K562 (cell line): ENCODE measurements around the gene DNAJC9. TPM values are rescaled to one million over a fixed set of nuclear protein-coding genes. Genes with fewer than 3 reads are reported as not detected.

ENCODE experiments used
- ATAC-seq: fragments of 200-7000 bp; cut with Tn5 transposase; 3 replicates; pipeline ENCODE4 v1.9.1; 2020; ENCODE audit warnings: moderate library complexity
- BruUV-seq: library from RNA; stranded (reverse); fragments of 400-500 nt; replicated peaks from 2 replicates; lab custom pipeline; 2021; lab: Mats Ljungman, UMichigan
- CTCF ChIA-PET: fragments of 300-600 bp; formaldehyde crosslinking; extraction: SDS; loops from one replicate; lab custom pipeline; 2021; ENCODE audit warnings: low intra/inter-chr PET ratio; lab: Yijun Ruan, JAX
- POLR2A ChIA-PET: fragments of 300-600, 350-650 bp; sonication (Branson Sonifier 250); formaldehyde crosslinking; extraction: SDS; loops from one replicate; lab custom pipeline; 2021; ENCODE audit warnings: antibody characterized with exemption, inconsistent platforms; lab: Yijun Ruan, JAX
- DNase-seq, 4 experiments: peaks; one replicate each; pipeline versions ENCODE4 v3.0.0 to v3.0.0-alpha.2; 2011 to 2018; ENCODE audit warnings: low spot score in 3 of 4, mixed read lengths in 3 of 4; ENCODE audit errors: extremely low read depth in 1 of 4
- FAIRE-seq: peaks from 2 replicates; lab custom pipeline; 2011; peaks lifted over from hg19 to GRCh38; lab: Jason Lieb, UNC
- H2AFZ ChIP-seq: 2 replicates; pipeline ENCODE4 v1.6.0; 2011; ENCODE audit warnings: low read depth, low read length, control low read depth, inconsistent platforms
- H3K27ac ChIP-seq: fragments of 200-600 bp; 3 replicates; pipeline ENCODE4 v1.8.0; 2011; ENCODE audit warnings: low read depth, mild to moderate bottlenecking, control low read depth, inconsistent platforms, low read length, moderate library complexity, mixed read lengths; ENCODE audit errors: extremely low read depth
- H3K27me3 ChIP-seq, 2 experiments: fragments of 300-600 bp in 1 of 2; 2 replicates in 1 of 2; 3 replicates in 1 of 2; pipeline versions ENCODE4 v1.6.0 to v1.8.0; 2011; ENCODE audit warnings: inconsistent platforms in 2 of 2, low read length in 2 of 2, mild to moderate bottlenecking in 1 of 2, mixed read lengths in 1 of 2, moderate library complexity in 1 of 2; ENCODE audit not compliant: control insufficient read depth in 2 of 2, insufficient read depth in 2 of 2
- H3K36me3 ChIP-seq: fragments of 300-600 bp; 3 replicates; pipeline ENCODE4 v1.8.0; 2011; ENCODE audit warnings: mild to moderate bottlenecking, low read length, inconsistent platforms; ENCODE audit not compliant: control insufficient read depth, insufficient read depth
- H3K4me1 ChIP-seq, 2 experiments: fragments of 200-600 bp in 1 of 2; replicated peaks in 1 of 2; 2 replicates in 1 of 2; 3 replicates in 1 of 2; pipeline versions ENCODE4 v1.5.1 to v1.8.0; 2011; ENCODE audit warnings: inconsistent platforms in 2 of 2, low read length in 2 of 2, mild to moderate bottlenecking in 1 of 2, mixed read lengths in 1 of 2, moderate library complexity in 1 of 2; ENCODE audit not compliant: control insufficient read depth in 2 of 2, insufficient read depth in 2 of 2
- H3K4me2 ChIP-seq: 2 replicates; pipeline ENCODE4 v1.6.1; 2011; ENCODE audit warnings: low read length, control low read depth, inconsistent platforms, mixed read lengths; ENCODE audit not compliant: insufficient read depth
- H3K4me3 ChIP-seq: fragments of 200-600 bp; sonication (generic), shearing (Covaris generic); 2 replicates; pipeline ENCODE4 v1.5.1; 2016; ENCODE audit warnings: control low read depth, inconsistent platforms
- H3K79me2 ChIP-seq: fragments of 200-600 bp; 3 replicates; pipeline ENCODE4 v1.8.0; 2011; ENCODE audit warnings: low read length, inconsistent platforms; ENCODE audit not compliant: control insufficient read depth, insufficient read depth
- H3K9ac ChIP-seq, 2 experiments: 2 replicates each; pipeline versions ENCODE4 v1.6.0 to v1.6.1; 2011; ENCODE audit warnings: low read depth in 2 of 2, low read length in 2 of 2, control low read depth in 1 of 2, inconsistent platforms in 1 of 2, mild to moderate bottlenecking in 1 of 2, mixed read lengths in 1 of 2; ENCODE audit not compliant: insufficient read depth in 1 of 2
- H3K9me1 ChIP-seq: one replicate; pipeline ENCODE4 v1.6.0; 2011; ENCODE audit warnings: inconsistent platforms, mild to moderate bottlenecking, low read length, moderate library complexity; ENCODE audit not compliant: control insufficient read depth, insufficient read depth
- H3K9me3 ChIP-seq: replicated peaks from 2 replicates; pipeline ENCODE4 v1.5.1; 2011; ENCODE audit warnings: low read depth, low read length, inconsistent platforms; ENCODE audit not compliant: control insufficient read depth, insufficient read depth
- H4K20me1 ChIP-seq: replicated peaks from 2 replicates; pipeline ENCODE4 v1.6.1; 2011; ENCODE audit warnings: low read length, inconsistent platforms, mixed read lengths; ENCODE audit not compliant: control insufficient read depth, insufficient read depth
- BDP1 ChIP-seq: IDR thresholded peaks from 3 replicates; pipeline ENCODE4 v1.6.1; 2011; ENCODE audit not compliant: insufficient read length, insufficient read depth
- CBX3 ChIP-seq, 2 experiments: IDR thresholded peaks; 1 replicate in 1 of 2; 2 replicates in 1 of 2; pipeline ENCODE4 v1.6.1; 2012; ENCODE audit warnings: inconsistent platforms in 2 of 2, low read length in 2 of 2, borderline replicate concordance in 1 of 2, control low read depth in 1 of 2
- HDAC1 ChIP-seq, 2 experiments: fragments of 450-650 bp; IDR thresholded peaks; 2 replicates each; pipeline ENCODE4 v1.6.1; 2016 to 2017; ENCODE audit warnings: inconsistent platforms in 1 of 2, mild to moderate bottlenecking in 1 of 2, moderate library complexity in 1 of 2
- MAFF ChIP-seq: IDR thresholded peaks from 2 replicates; pipeline ENCODE4 v1.6.1; 2012; ENCODE audit warnings: low read length, improper control_type of control experiment
- MAFG ChIP-seq: fragments of 450-650 bp; conservative IDR thresholded peaks from 2 replicates; pipeline ENCODE4 v1.6.1; 2016; ENCODE audit warnings: missing genetic modification characterization, missing compliant biosample characterization
- RAD21 ChIP-seq, 2 experiments: fragments of 250-450 bp in 1 of 2; fragments of 450-650 bp in 1 of 2; sonication (Bioruptor Pico) in 1 of 2; formaldehyde crosslinking in 1 of 2; IDR thresholded peaks in 1 of 2; conservative IDR thresholded peaks in 1 of 2; 2 replicates each; pipeline versions ENCODE4 v1.4.0 to v1.8.0; 2020 to 2022; ENCODE audit warnings: mild to moderate bottlenecking in 2 of 2, moderate library complexity in 1 of 2
- SIRT6 ChIP-seq: IDR thresholded peaks from one replicate; pipeline ENCODE4 v1.6.1; 2012; ENCODE audit warnings: low read depth, mild to moderate bottlenecking, control low read depth, inconsistent platforms, low read length, moderate library complexity
- ZFP36 ChIP-seq: fragments of 150-350 bp; IDR thresholded peaks from 2 replicates; pipeline ENCODE4 v1.6.1; 2018; ENCODE audit warnings: low read length, low read depth; ENCODE audit not compliant: partially characterized antibody
- ZNF609 ChIP-seq: sonication (generic); formaldehyde crosslinking; IDR thresholded peaks from 2 replicates; pipeline ENCODE4 v1.8.1; 2023; ENCODE audit warnings: missing genetic modification reagents, mild to moderate bottlenecking, borderline replicate concordance
- ZNF780A ChIP-seq: fragments of 250-450 bp; sonication (Bioruptor Pico); IDR thresholded peaks from 2 replicates; pipeline ENCODE4 v1.5.0; 2021; ENCODE audit warnings: mild to moderate bottlenecking
- ZZZ3 ChIP-seq: fragments of 450-650 bp; IDR thresholded peaks from 2 replicates; pipeline ENCODE4 v1.6.1; 2016; ENCODE audit warnings: antibody characterized with exemption, mild to moderate bottlenecking, moderate library complexity
- WGBS: fragments of 100-300 bp; shearing (Covaris generic); methylation state at CpG from one replicate; pipeline ENCODE4 v1.1.6; 2016; ENCODE audit warnings: low coverage, mixed read lengths; ENCODE audit not compliant: insufficient coverage; ENCODE audit errors: missing lambda C conversion rate; 5-methylcytosine and 5-hydroxymethylcytosine counted together
- in situ Hi-C: fragments of 300-500 bp; cut with MboI; formaldehyde crosslinking; loops from 4 replicates; pipeline ENCODE4 v1.15.0; 2018; ENCODE audit warnings: inconsistent platforms, mixed read lengths
- intact Hi-C: fragments of 100-400 bp; cut with micrococcal nuclease; formaldehyde crosslinking; loops from 2 replicates; pipeline ENCODE4 v1.14.2; 2022
- polyA plus RNA-seq, 8 experiments: library from polyadenylated mRNA; depleted of rRNA in 4 of 8; stranded (reverse) in 5 of 8; unstranded in 3 of 8; fragments of >200 nt; fragmentation: Nextera tagmentation in 2 of 8; fragmentation: Illumina TruSeq in 1 of 8; extraction: Ambion mirVana in 2 of 8; extraction: Trizol in 1 of 8; gene quantifications; 2 replicates each; pipeline versions ENCODE4 v1.2.1 to v1.2.3, GENCODE V29; 2011 to 2014; ENCODE audit warnings: inconsistent platforms in 1 of 8, missing spikeins in 1 of 8
- total RNA-seq, 7 experiments: library from RNA; depleted of rRNA in 6 of 7; stranded (reverse); fragments of >200 nt in 6 of 7; fragmentation: Illumina TruSeq in 2 of 7; extraction: Trizol in 2 of 7; gene quantifications; 2 replicates each; pipeline versions ENCODE4 v1.2.1 to v1.2.3, GENCODE V29; 2011 to 2021; ENCODE audit warnings: low replicate concordance in 1 of 7

DNAJC9 gene
- total and polyA plus RNA-seq, 9 of the 15 experiments (the other 6 are each of a cell fraction or from before 2014, with no cell fraction given) = 66.7 to 133 (median 102) TPM

- H2AFZ ChIP-seq = no peak overlapping the region
- H3K27ac ChIP-seq = no peak overlapping the region
- CTCF ChIA-PET = no interaction called here
- ATAC-seq = no peak
- no peaks in the 10 kb centered on the region for H3K27me3 ChIP-seq
- H3K4me1 ChIP-seq = peaks cover 0 to 6% of the 10 kb centered on the region in 2 experiments; a peak in 2 of 5 replicates
- no peak overlapping the region for H3K9ac ChIP-seq
- no TSS peak for BruUV-seq
- intact Hi-C loops (no loop called here), in situ Hi-C loops (no loop called here)
- H3K4me2 ChIP-seq = no peak overlapping the region
- H3K79me2 ChIP-seq = no peaks in the 10 kb centered on the region
- no peak for FAIRE-seq
- 0 out of 3 replicates have a peak, but pooled peaks of 1 of the 2 experiments have one; percentile 26 for TF ChIP-seq CBX3 (IDR thresholded peaks at IDR 0.05; ENCODE audit: borderline replicate concordance in 1 of 2, low read length in 2 of 2)
- TF ChIP-seq MAFG (tag) = no peak
- TF ChIP-seq ZFP36 = peak; percentile 85
- TF ChIP-seq, all 486 proteins: peak for 2
- H3K4me3 ChIP-seq = no peak overlapping the region
- POLR2A ChIA-PET = interaction anchor here (1.0 to 2.3 kb wide), 2 partner anchors 14 to 27 kb away, joined by 3 to 5 read pairs; no protein-coding TSS in a partner anchor
- no peaks in the 10 kb centered on the region for H4K20me1 ChIP-seq
- no peaks in the 10 kb centered on the region; the same call in 1 of the 2 replicates for H3K9me3 ChIP-seq
- WGBS = 66% methylated on average over 5 of the region's 5 CpGs
- H3K36me3 ChIP-seq = no peaks in the 10 kb centered on the region
- H3K9me1 ChIP-seq = no peaks in the 10 kb centered on the region
- DNase-seq = no peak
Observed at GRCh38 chr10:73206385-73206784, 40.7 kb downstream of the DNAJC9 start.

GRCh38 chr10:73205890-73206289, 41.2 kb downstream of the DNAJC9 start:
- no TSS peak for BruUV-seq
- Histone ChIP-seq H3K27ac (no peak overlapping the region), H3K9me3 (no peaks in the 10 kb centered on the region; the same call in 1 of the 2 replicates), H3K4me1 (peaks cover 0 to 1% of the 10 kb centered on the region in 2 experiments; a peak in 1 of 5 replicates), H3K9me1 (no peaks in the 10 kb centered on the region), H2AFZ (no peak overlapping the region), H3K36me3 (no peaks in the 10 kb centered on the region), H3K4me3 (no peak overlapping the region), H4K20me1 (no peaks in the 10 kb centered on the region), H3K79me2 (no peaks in the 10 kb centered on the region), H3K27me3 (no peaks in the 10 kb centered on the region), H3K9ac (no peak overlapping the region), H3K4me2 (no peak overlapping the region)
- intact Hi-C loops = no loop called here
- ATAC-seq = no peak
- POLR2A ChIA-PET = interaction anchor here (0.5 to 1.0 kb wide), 3 partner anchors 28 to 207 kb away, joined by 3 read pairs; no protein-coding TSS in a partner anchor
- CTCF ChIA-PET = no interaction called here
- DNase-seq = no peak
- 60% methylated on average over 1 of the region's 1 CpG for WGBS
- no peak for FAIRE-seq
- in situ Hi-C loops = no loop called here
- TF ChIP-seq RAD21 (CRISPR knock-in tag; conservative IDR thresholded peaks at IDR 0.05 in 1 of 2, IDR thresholded peaks at IDR 0.05 in 1 of 2) (no peak), ZZZ3 (no peak), ZNF780A (no peak), MAFF (no peak), BDP1 (no peak), ZNF609 (CRISPR knock-in tag) (no peak), SIRT6 (no peak), HDAC1 (IDR thresholded peaks at IDR 0.05) (no peak)
